ENCODE measurements around the gene OR2A5.
"Not testable (repeated sequence)": the region's sequence is repeated elsewhere in the genome, so short reads cannot be mapped to it uniquely, and the experiment has no call there.

The OR2A5 gene

DNA sequence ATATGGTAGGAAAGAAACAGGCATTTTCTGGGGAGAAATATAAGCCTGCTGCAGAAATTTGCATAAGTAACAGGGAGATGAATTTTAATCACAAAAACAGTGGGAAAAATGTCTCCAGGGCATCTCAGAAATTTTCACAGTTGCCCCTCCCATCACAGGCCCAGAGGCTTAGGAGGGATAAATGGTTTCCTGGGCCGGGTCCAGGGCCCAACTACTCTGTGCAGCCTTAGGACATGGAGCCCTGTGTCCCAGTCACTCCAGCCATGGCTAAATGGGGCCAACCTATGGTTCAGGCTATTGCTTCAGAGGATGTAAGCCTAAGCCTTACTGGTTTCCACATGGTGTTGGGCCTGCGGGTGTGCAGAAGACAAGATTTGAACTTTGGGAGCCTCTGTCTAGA, 39.4 kb upstream of the OR2A5 start:
- TF ChIP-seq, protein P1, sequence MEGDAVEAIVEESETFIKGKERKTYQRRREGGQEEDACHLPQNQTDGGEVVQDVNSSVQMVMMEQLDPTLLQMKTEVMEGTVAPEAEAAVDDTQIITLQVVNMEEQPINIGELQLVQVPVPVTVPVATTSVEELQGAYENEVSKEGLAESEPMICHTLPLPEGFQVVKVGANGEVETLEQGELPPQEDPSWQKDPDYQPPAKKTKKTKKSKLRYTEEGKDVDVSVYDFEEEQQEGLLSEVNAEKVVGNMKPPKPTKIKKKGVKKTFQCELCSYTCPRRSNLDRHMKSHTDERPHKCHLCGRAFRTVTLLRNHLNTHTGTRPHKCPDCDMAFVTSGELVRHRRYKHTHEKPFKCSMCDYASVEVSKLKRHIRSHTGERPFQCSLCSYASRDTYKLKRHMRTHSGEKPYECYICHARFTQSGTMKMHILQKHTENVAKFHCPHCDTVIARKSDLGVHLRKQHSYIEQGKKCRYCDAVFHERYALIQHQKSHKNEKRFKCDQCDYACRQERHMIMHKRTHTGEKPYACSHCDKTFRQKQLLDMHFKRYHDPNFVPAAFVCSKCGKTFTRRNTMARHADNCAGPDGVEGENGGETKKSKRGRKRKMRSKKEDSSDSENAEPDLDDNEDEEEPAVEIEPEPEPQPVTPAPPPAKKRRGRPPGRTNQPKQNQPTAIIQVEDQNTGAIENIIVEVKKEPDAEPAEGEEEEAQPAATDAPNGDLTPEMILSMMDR (IDR thresholded peaks at IDR 0.05; ENCODE audit: low read depth, low read length): no peak
- no peak overlapping the region for H3K4me3 ChIP-seq (ENCODE audit: low read depth, low read length)
- DNase-seq (ENCODE audit: low read depth, low spot score): no peak
- in situ Hi-C loops (cut with HindIII; ENCODE audit: low sequenced_read_pairs): no loop called here

- H3K4me3 ChIP-seq (ENCODE audit: low read depth, low read length); DNase-seq (ENCODE audit: low read depth, low spot score); in situ Hi-C loops (cut with HindIII; ENCODE audit: low sequenced_read_pairs): not testable (repeated sequence)
These were observed 38.7 kb upstream of the OR2A5 start for GRCh38 chr7:144010061-144010460.

DNA sequence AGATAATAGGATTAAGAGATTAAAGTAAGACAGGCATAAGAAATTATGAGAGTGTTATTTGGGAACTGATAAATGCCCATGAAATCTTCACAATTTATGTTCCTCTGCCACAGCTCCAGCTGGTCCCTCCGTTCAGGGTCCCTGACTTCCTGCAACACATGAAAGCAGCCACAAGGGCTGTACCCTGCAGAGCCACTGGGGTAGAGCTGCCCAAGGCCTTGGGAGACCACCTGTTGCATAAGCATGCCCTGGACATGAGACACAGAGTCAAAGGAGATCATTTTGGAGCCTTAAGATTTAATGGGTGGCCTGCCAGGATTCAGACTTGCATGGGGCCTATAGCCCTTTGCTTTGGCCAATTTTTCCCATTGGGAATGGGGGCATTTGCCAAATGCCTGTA, 37.9 kb upstream of the OR2A5 start:
- DNase-seq (ENCODE audit: low read depth, low spot score); H3K4me3 ChIP-seq (ENCODE audit: low read depth, low read length); in situ Hi-C loops (cut with HindIII; ENCODE audit: low sequenced_read_pairs): not testable (repeated sequence)

GRCh38 chr7:144011458-144012230, 37.1 kb upstream of the OR2A5 start:
- DNase-seq (ENCODE audit: low read depth, low spot score): no peak
- in situ Hi-C loops (cut with HindIII; ENCODE audit: low sequenced_read_pairs): no loop called here
- TF ChIP-seq, protein P1 (IDR thresholded peaks at IDR 0.05; ENCODE audit: low read depth, low read length): no peak
- H3K4me3 ChIP-seq (ENCODE audit: low read depth, low read length): no peak overlapping the region

DNA sequence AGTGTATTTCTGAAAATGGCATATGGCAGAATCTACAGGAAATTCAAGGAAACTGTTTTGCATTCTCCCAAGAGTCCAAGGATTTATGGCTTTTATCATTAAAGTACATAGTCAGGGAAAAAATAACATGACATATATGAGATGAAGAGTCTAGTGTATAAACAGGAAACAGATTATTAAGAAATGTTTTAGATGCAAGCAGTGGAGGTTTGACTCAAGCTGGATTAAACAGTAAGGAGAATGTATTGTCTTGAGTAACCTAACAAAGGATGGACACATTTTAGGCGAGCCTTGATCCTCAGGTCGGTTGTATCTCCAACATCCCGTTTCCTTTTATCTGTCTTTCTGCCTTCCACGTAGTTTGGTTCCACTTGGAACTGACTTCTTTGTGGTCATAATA, 30.7 kb upstream of the OR2A5 start:
- TF ChIP-seq, protein P1 (IDR thresholded peaks at IDR 0.05; ENCODE audit: low read depth, low read length): no peak
- DNase-seq (ENCODE audit: low read depth, low spot score): no peak
- no peak overlapping the region for H3K4me3 ChIP-seq (ENCODE audit: low read depth, low read length)
- in situ Hi-C loops (cut with HindIII; ENCODE audit: low sequenced_read_pairs): no loop called here

- DNase-seq (ENCODE audit: low read depth, low spot score): peak; percentile 88
- in situ Hi-C loops (cut with HindIII; ENCODE audit: low sequenced_read_pairs): no loop called here
These were observed 29.3 kb upstream of the OR2A5 start for GRCh38 chr7:144019457-144019856.

GRCh38 chr7:144020340-144020739, 28.4 kb upstream of the OR2A5 start:
- DNase-seq (ENCODE audit: low read depth, low spot score): no peak
- in situ Hi-C loops (cut with HindIII; ENCODE audit: low sequenced_read_pairs): no loop called here
- H3K4me3 ChIP-seq (ENCODE audit: low read depth, low read length): no peak overlapping the region
- TF ChIP-seq, protein P1 (IDR thresholded peaks at IDR 0.05; ENCODE audit: low read depth, low read length): no peak

More at GRCh38 chr7:144019457-144019856, 29.3 kb upstream of the OR2A5 start:
- TF ChIP-seq, protein P1 (IDR thresholded peaks at IDR 0.05; ENCODE audit: low read depth, low read length): no peak
- no peak overlapping the region for H3K4me3 ChIP-seq (ENCODE audit: low read depth, low read length)
